Esophagus muscularis mucosa (tissue), 4 donors: ENCODE measurements around the gene FRMD4A. TPM values are rescaled to one million over a fixed set of nuclear protein-coding genes. Genes with fewer than 3 reads are reported as not detected.

Source experiments
- DNase-seq: peaks from one replicate; pipeline ENCODE4 v3.0.0-alpha.2; 2017; ENCODE audit errors: extremely low spot score
- H3K27ac ChIP-seq, 4 donors: fragments of 200-600 bp; sonication (generic); replicated peaks in 1 of 4; 1 replicate in 3 of 4; 2 replicates in 1 of 4; pipeline ENCODE4 v1.5.1; 2016 to 2019; ENCODE audit warnings: mild to moderate bottlenecking in 1 of 4
- H3K27me3 ChIP-seq, 4 donors: fragments of 200-600 bp; sonication (generic); one replicate each; pipeline versions ENCODE4 v1.5.1 to v1.6.0; 2016 to 2019
- H3K36me3 ChIP-seq, 4 donors: fragments of 200-600 bp; sonication (generic); one replicate each; pipeline ENCODE4 v1.5.1; 2016 to 2019
- H3K4me1 ChIP-seq, 4 donors: fragments of 200-600 bp; sonication (generic); one replicate each; pipeline ENCODE4 v1.5.1; 2016 to 2019
- H3K4me3 ChIP-seq, 4 donors: fragments of 200-600 bp; sonication (generic); 1 replicate in 2 of 4; 2 replicates in 2 of 4; pipeline ENCODE4 v1.5.1; 2016 to 2019; ENCODE audit warnings: mild to moderate bottlenecking in 4 of 4, moderate library complexity in 1 of 4
- H3K9me3 ChIP-seq, 4 donors: fragments of 200-600 bp; sonication (generic); 1 replicate in 3 of 4; 2 replicates in 1 of 4; pipeline ENCODE4 v1.5.1; 2016 to 2019
- EP300 ChIP-seq: sonication (generic); formaldehyde crosslinking; IDR thresholded peaks from one replicate; pipeline ENCODE4 v1.6.1; 2017; ENCODE audit warnings: antibody characterized with exemption
- POLR2A ChIP-seq: fragments of 450-650 bp; IDR thresholded peaks from one replicate; pipeline ENCODE4 v1.6.1; 2017; ENCODE audit warnings: antibody characterized with exemption, moderate library complexity, mild to moderate bottlenecking, low read depth
- POLR2AphosphoS5 ChIP-seq, 2 donors: sonication (generic); formaldehyde crosslinking; IDR thresholded peaks; one replicate each; pipeline ENCODE4 v1.6.1; 2017; ENCODE audit warnings: antibody characterized with exemption in 2 of 2
- WGBS: methylation state at CpG from one replicate; pipeline ENCODE4 v1.1.5; 2018; 5-methylcytosine and 5-hydroxymethylcytosine counted together
- intact Hi-C: fragments of 100-400 bp; cut with DNase I; formaldehyde crosslinking; loops from one replicate; pipeline ENCODE4 v1.15.1; 2023
- total RNA-seq, 4 donors: library from RNA; depleted of rRNA; stranded (reverse); fragments of >200 nt; gene quantifications; one replicate each; pipeline versions ENCODE4 v1.1.0 to v1.2.1, GENCODE V29; 2016
- TF ChIP-seq, protein P1 (sequence below), 3 experiments: fragments of 200-600 bp in 2 of 3; fragments of 450-650 bp in 1 of 3; sonication (generic) in 2 of 3; IDR thresholded peaks; one replicate each; pipeline ENCODE4 v1.5.1; 2017 to 2019; ENCODE audit warnings: antibody characterized with exemption in 3 of 3, mild to moderate bottlenecking in 2 of 3, moderate library complexity in 1 of 3

The FRMD4A gene
- total RNA-seq, 4 donors from 2014 or later: 17.0 to 28.8 (median 21.8) TPM

GRCh38 chr10:14040787-14041631 is 289.7 kb downstream of the FRMD4A start:
- WGBS: 49% methylated on average over 9 of the region's 9 CpGs
- intact Hi-C loops: no loop called here

DNA sequence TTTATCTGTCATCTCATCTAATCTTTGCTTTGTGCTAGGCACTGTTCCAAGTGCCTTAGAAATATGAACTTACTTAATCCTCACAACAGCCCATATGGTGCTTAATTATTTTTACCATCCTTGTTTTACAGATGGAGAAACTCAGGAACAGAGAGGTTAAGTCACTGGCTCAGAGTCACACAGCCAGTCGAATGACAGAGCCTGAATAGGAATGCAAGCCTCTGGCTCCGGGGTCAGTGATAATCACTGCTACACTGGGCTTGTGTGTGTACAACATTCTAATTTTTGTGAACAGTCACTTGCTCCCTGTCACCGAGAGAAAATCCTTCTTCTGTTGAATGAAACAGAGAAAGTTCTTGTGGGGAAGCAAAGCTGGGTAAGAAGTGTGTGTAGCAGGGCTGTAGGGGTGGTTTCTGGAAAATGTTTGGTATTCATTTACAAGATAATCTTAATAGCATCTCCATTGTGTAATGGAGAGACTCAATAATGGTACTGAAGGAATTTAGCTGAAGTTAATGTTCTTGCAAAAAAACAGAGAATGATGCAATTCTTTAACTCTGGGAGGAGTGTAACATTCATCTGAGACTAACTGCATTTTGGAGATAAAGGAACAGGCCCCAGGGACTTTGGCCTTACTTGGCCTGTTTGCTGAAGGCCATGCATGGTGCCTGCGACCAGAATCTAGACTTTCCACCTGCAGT is 290.6 kb downstream of the FRMD4A start:
- H3K4me1 ChIP-seq: peaks cover 4 to 16% (median 10%) of the 10 kb centered on the region in 4 donors
- H3K27me3 ChIP-seq: no peaks in the 10 kb centered on the region
- 75% methylated on average over 4 of the region's 4 CpGs for WGBS
- no peak for TF ChIP-seq POLR2AphosphoS5 (IDR thresholded peaks at IDR 0.05)
- TF ChIP-seq EP300: no peak
- TF ChIP-seq, protein P1, sequence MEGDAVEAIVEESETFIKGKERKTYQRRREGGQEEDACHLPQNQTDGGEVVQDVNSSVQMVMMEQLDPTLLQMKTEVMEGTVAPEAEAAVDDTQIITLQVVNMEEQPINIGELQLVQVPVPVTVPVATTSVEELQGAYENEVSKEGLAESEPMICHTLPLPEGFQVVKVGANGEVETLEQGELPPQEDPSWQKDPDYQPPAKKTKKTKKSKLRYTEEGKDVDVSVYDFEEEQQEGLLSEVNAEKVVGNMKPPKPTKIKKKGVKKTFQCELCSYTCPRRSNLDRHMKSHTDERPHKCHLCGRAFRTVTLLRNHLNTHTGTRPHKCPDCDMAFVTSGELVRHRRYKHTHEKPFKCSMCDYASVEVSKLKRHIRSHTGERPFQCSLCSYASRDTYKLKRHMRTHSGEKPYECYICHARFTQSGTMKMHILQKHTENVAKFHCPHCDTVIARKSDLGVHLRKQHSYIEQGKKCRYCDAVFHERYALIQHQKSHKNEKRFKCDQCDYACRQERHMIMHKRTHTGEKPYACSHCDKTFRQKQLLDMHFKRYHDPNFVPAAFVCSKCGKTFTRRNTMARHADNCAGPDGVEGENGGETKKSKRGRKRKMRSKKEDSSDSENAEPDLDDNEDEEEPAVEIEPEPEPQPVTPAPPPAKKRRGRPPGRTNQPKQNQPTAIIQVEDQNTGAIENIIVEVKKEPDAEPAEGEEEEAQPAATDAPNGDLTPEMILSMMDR (IDR thresholded peaks at IDR 0.05): no peak
- no peak for TF ChIP-seq POLR2A
- peak overlapping the region; percentile 35 to 67 (median 51) for H3K27ac ChIP-seq
- H3K9me3 ChIP-seq: no peaks in the 10 kb centered on the region
- H3K36me3 ChIP-seq: no peaks in the 10 kb centered on the region
- intact Hi-C loops: no loop called here
- no peak for DNase-seq
- H3K4me3 ChIP-seq: no peak overlapping the region

More at GRCh38 chr10:14040787-14041631, 289.7 kb downstream of the FRMD4A start:
- Histone ChIP-seq H3K27ac (peak overlapping the region; percentile 29 to 67 (median 48)), H3K36me3 (no peaks in the 10 kb centered on the region), H3K27me3 (no peaks in the 10 kb centered on the region), H3K4me3 (no peak overlapping the region), H3K9me3 (no peaks in the 10 kb centered on the region), H3K4me1 (peaks cover 4 to 16% (median 10%) of the 10 kb centered on the region in 4 donors)
- no peak for DNase-seq
- TF ChIP-seq POLR2AphosphoS5 (IDR thresholded peaks at IDR 0.05): no peak

DNA sequence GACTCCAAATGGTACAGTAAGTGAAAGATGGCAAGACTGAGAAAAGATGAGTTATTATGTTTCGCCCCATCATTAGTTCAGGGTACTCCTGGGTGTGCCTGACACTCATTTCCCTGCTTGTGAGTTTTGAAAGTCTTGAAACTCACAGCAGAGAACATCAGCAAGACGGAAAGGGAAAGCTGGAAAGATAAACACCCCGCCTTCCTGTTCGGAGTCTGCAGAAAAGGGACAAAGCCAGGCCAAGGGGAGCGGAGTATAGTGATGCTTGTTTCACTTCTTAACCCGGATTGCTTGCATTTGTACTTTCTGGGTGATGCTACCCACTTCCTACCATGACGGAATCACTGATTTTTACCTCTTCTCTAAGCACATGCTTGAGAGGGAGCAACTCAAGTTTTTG is 294.5 kb downstream of the FRMD4A start:
- H3K27me3 ChIP-seq: no peaks in the 10 kb centered on the region
- intact Hi-C loops: no loop called here
- 72% methylated on average over 7 of the region's 7 CpGs for WGBS

GRCh38 chr10:14035506-14035905 is 295.2 kb downstream of the FRMD4A start:
- Histone ChIP-seq H3K36me3 (no peaks in the 10 kb centered on the region), H3K27ac (no peak overlapping the region), H3K27me3 (no peaks in the 10 kb centered on the region), H3K4me1 (peaks cover 2 to 8% (median 6%) of the 10 kb centered on the region in 4 donors), H3K9me3 (no peaks in the 10 kb centered on the region), H3K4me3 (no peak overlapping the region)
- intact Hi-C loops: no loop called here
- no peak for TF ChIP-seq EP300
- no peak for TF ChIP-seq POLR2AphosphoS5 (IDR thresholded peaks at IDR 0.05)
- TF ChIP-seq, protein P1 (IDR thresholded peaks at IDR 0.05): no peak
- no peak for TF ChIP-seq POLR2A
- WGBS: 82% methylated on average over 6 of the region's 6 CpGs
- DNase-seq: no peak

More for the DNA sequence above, 294.5 kb downstream of the FRMD4A start:
- Histone ChIP-seq H3K4me1 (peaks cover 4 to 16% (median 10%) of the 10 kb centered on the region in 4 donors), H3K27ac (no peak overlapping the region), H3K9me3 (no peaks in the 10 kb centered on the region), H3K36me3 (no peaks in the 10 kb centered on the region), H3K4me3 (no peak overlapping the region)
- no peak for DNase-seq
- TF ChIP-seq POLR2A: no peak
- TF ChIP-seq, protein P1 (IDR thresholded peaks at IDR 0.05): no peak
- TF ChIP-seq POLR2AphosphoS5 (IDR thresholded peaks at IDR 0.05): no peak
- no peak for TF ChIP-seq EP300

DNA sequence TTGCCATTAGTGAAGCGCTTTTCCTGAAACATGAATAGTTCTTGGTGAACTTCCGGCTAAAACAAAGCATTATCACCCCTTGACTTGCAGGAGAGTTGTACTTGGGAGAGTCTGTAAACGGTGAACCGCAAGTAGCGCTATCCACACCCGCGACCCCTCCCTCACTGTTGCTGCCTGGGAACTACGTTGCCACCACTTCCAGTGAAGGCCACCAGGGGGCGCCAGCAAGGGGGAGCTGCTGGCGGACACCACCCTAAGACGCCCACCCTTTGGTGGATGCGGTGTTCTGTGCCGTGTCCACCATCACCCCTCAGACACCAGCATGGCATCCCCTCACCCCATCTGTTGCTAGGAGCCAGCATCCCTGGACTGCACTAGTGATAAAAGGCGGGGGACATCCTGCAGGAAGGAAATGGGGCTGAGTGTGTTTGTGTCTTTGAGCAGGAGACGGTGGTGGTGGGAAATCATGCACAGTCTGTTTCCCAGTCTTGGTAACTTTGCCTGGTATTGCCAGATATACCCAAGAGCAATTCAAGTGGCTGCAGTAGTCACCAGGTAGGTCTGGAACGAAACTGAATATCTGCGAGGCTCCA is 298.2 kb downstream of the FRMD4A start:
- Histone ChIP-seq H3K4me1 (peaks cover 0 to 4% (median 0%) of the 10 kb centered on the region in 4 donors), H3K27me3 (no peaks in the 10 kb centered on the region), H3K9me3 (no peaks in the 10 kb centered on the region), H3K36me3 (no peaks in the 10 kb centered on the region), H3K27ac (no peak overlapping the region), H3K4me3 (no peak overlapping the region)
- no peak for DNase-seq
- TF ChIP-seq, protein P1 (IDR thresholded peaks at IDR 0.05): peak; percentile 9 to 58 (median 48)
- TF ChIP-seq POLR2AphosphoS5 (IDR thresholded peaks at IDR 0.05): no peak
- 71% methylated on average over 15 of the region's 17 CpGs for WGBS
- intact Hi-C loops: no loop called here
